ENCODE data around the gene PWWP2B. TPM values are rescaled to one million over a fixed set of nuclear protein-coding genes. Genes with fewer than 3 reads are reported as not detected.

PWWP2B gene
- total and polyA plus RNA-seq, 10 of the 15 experiments (the other 5 are each of a cell fraction or from before 2014, with no cell fraction given), result 0.04 to 0.87 (median 0.35) TPM; not detected in 4

- TF ChIP-seq IKZF2 (IDR thresholded peaks at IDR 0.05) (no peak), MXI1 (IDR thresholded peaks at IDR 0.05; ENCODE audit: low read depth, low read length) (no peak), PRDM15 (CRISPR knock-in tag; IDR thresholded peaks at IDR 0.05) (no peak), EGR1 (IDR thresholded peaks at IDR 0.05; ENCODE audit: borderline replicate concordance in 1 of 2, low read depth in 2 of 2, low read length in 2 of 2) (peak in 1 of 2 experiments; percentile 86; a peak in 2 of 3 replicates), RELA (IDR thresholded peaks at IDR 0.05; ENCODE audit: borderline replicate concordance, partially characterized antibody) (no peak), ZBED1 (IDR thresholded peaks at IDR 0.05; ENCODE audit: borderline replicate concordance) (no peak), NR2F1 (conservative IDR thresholded peaks at IDR 0.05) (peak; percentile 74), TARDBP (IDR thresholded peaks at IDR 0.05; ENCODE audit: borderline replicate concordance) (no peak), IRF5 (IDR thresholded peaks at IDR 0.05; ENCODE audit: borderline replicate concordance) (no peak), YY1 (IDR thresholded peaks at IDR 0.05; ENCODE audit: low read depth, low read length) (0 out of 2 replicates have a peak, but pooled peaks have one; percentile 17), ATF3 (IDR thresholded peaks at IDR 0.05; ENCODE audit: borderline replicate concordance, extremely low read depth, low read depth, low read length) (no peak), BMI1 (IDR thresholded peaks at IDR 0.05; ENCODE audit: borderline replicate concordance) (no peak), ZSCAN29 (IDR thresholded peaks at IDR 0.05) (no peak), EP300 (IDR thresholded peaks at IDR 0.05; ENCODE audit: borderline replicate concordance in 1 of 2, control insufficient read depth in 1 of 2, low read depth in 2 of 2, low read length in 2 of 2) (no peak), USF1 (IDR thresholded peaks at IDR 0.05; ENCODE audit: borderline replicate concordance, extremely low read length, insufficient read depth, low read depth, low read length) (no peak), HDAC2 (IDR thresholded peaks at IDR 0.05) (no peak), BCLAF1 (IDR thresholded peaks at IDR 0.05) (no peak), CTCF (IDR thresholded peaks at IDR 0.05 in 2 of 3, conservative IDR thresholded peaks at IDR 0.05 in 1 of 3; ENCODE audit: control insufficient read depth in 2 of 3, extremely low read depth in 1 of 3, insufficient read depth in 1 of 3, low read depth in 3 of 3, low read length in 3 of 3) (peak; percentile 47 to 65 (median 61); a peak in 5 of 6 replicates), CHD4 (IDR thresholded peaks at IDR 0.05) (no peak)
These were observed 9.2 kb upstream of the PWWP2B start (continued) for GRCh38 chr10:132387764-132388210.
